D341Med (cell line): ENCODE data around the gene ADCY3.

Source experiments
- DNase-seq: peaks from one replicate; pipeline ENCODE4 v3.0.0; 2012; ENCODE audit warnings: low spot score

Gene ADCY3

DNA sequence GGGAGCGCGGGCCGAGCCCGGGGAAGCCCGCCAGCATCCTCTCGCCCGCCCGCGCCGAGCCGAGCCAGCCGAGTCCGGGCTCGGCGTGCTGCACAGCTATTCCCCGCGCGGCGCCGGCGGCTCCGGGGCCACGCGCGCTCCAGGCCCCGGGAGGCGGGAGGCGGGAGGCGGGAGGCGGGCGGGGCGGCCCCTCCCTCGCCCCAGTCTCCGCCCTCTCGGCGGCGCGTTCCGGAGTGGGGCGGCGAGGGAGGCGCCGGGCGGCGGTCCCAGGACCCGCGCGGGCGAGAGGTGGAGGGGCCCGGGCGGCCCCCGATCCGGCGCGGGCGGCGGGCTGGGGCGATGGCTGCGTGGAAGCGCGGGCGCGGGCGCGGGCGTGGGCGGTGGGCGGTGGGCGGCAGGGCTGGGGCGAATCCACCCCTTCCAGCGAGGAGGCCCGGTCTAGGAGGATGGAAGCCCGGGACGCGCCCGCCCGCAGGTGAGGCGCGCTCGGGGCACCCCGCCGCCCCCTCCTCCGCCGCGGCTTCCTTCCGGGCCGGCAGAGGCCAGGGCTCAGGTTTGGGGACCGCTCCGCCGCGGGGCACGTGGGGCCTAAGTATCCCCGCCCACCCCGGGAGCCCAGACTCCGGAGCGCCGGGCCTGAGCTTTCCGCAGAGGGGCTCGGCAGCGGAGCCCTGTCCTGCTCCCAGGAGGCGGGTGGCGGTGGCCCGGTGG, at the start of gene ADCY3:
ADCY3 (minus strand) TSS at position 140 of the 711 bp plus-strand sequence. CDS start 1,250 bp downstream, outside the sequence.
- peak; percentile 79 for DNase-seq

- no peak for DNase-seq
Observed at GRCh38 chr2:24969784-24970183, 49.7 kb upstream of the ADCY3 start.

GRCh38 chr2:24961903-24962302, 41.9 kb upstream of the ADCY3 start:
- no peak for DNase-seq

GRCh38 chr2:24959761-24960160, 39.7 kb upstream of the ADCY3 start:
- no peak for DNase-seq

DNA sequence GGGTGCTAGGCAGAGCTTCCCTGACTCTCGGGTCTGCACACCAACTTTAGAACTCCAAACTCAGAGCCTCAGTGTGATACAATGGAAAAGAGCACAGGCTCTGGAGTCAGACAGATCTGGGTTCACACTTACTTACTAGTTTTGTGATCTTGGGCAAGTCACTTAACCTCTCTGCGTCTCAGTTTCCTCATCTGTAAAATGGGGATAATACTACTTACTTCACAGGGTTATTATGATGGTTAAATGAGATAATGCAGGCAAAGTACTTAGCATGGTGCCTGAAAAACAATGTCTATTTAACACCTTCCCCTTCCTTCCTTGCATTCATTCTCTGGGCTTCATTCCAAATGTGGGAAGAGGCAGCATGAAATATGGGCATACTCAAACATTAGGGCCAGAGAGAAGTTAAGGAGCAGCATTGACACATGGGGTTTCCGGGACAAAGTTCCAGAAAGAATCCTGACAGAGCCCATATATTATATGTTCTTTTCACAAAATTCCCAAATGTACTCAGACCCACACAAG, 38.4 kb upstream of the ADCY3 start:
- DNase-seq = no peak

DNA sequence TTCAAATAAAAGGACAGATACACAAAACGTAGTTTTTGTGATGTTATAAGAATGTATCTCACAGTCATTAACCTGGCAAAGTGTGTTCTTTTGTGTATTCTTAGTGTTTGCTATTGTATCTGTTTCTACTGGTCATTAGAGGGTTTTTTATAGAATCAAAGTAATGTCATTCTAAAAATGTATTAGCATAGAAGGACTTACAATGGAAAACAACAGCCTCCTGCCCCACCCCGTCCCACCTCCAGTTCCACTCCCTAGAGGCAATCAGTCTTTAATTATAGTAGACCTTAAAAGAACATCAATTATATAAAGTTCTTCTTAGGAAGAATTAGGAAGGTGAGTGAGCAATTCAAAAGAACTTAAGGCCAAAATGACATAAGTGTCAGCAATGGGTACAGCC, 37.9 kb upstream of the ADCY3 start:
- no peak for DNase-seq

DNA sequence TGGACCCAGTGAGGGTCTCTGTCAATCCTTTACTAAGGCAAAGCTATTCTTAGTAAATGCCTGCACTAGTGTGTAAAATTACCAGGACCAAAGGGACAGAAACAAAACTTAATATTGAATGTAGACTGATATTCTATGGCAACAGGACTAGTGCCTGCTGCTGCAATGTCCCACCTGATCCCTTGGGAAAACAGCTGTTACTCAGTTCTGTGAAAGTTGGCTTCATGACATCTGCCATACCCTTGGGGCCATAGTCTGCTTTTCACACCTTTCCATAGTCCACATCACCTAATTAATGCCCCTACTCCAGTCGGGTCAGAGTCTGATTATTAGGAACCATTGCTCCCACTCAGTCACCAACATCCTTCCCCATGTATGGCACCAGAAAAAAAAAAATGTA, 37.2 kb upstream of the ADCY3 start:
- DNase-seq = peak; percentile 62

- no peak for DNase-seq
Observed at GRCh38 chr2:24955921-24956320, 35.9 kb upstream of the ADCY3 start.

DNA sequence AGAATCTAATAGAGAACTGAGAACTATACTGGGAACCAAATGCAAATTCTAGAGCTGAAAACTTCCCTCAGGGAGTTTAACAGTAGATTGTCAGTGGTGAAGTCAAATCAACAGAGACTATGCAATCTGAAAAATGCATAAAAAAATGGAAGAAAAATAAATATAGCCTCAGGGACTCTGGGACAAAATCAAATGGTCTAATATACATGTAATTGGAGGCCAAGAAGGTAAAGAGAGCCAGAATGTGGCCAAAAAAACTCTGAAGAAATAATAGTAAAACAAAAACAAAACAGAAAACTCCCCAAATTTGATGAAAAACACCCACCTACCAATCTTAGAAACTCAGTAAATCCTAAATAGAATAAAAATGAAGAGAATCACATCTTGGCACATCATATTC, 35.2 kb upstream of the ADCY3 start:
- no peak for DNase-seq

DNA sequence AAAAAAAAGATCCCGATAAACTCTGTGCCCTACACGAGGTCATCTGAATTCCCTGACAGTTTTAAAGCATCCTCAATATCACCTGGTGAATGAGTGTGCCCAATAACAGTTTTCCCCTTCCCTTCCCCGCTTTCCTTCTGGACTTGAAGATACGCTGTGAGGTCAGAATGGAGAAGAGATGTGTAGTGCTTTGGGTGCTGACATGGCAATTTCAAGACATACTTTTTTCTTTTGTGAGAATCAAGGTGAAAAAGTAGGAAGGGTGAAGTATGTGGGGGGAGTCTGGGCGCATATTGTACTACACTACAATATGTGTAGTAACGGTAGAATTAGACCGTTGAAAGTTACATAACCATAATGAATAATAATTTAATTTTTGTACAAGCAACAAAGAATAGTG, 30.1 kb upstream of the ADCY3 start:
- no peak for DNase-seq

- DNase-seq = peak; percentile 53
Observed at GRCh38 chr2:24948506-24948905, 28.5 kb upstream of the ADCY3 start.

DNA sequence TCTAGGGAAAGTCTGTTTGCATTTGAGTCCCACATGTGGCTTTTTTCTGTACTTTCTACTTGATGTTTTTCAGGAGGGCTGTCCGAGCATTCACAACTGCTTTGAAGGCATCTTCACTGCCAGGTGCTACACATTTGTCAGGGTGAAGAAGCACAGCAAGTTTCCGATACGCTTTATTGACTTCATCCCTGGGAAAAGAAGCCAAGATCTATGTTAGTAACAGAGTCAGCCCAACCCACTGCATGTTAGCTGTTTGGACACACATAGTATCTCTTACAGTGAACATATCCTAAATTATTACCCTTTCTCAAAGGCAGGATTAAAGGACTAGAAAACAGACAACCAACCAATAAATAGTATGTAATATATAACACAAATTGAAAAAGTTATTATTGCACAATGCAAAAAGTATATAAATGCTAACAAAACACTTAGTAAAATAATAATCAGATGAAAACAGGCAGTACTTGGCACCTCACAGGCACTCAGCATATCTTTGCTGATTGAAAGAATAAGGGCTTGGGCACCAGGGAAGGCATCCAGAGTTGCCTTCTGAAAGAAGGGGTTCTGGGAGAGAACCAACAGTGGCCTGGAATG, 27.6 kb upstream of the ADCY3 start:
- no peak for DNase-seq

- DNase-seq = no peak
Observed at GRCh38 chr2:24945907-24946306, 25.9 kb upstream of the ADCY3 start.

- DNase-seq = no peak
Observed at GRCh38 chr2:24943427-24944053, 23.5 kb upstream of the ADCY3 start.

DNA sequence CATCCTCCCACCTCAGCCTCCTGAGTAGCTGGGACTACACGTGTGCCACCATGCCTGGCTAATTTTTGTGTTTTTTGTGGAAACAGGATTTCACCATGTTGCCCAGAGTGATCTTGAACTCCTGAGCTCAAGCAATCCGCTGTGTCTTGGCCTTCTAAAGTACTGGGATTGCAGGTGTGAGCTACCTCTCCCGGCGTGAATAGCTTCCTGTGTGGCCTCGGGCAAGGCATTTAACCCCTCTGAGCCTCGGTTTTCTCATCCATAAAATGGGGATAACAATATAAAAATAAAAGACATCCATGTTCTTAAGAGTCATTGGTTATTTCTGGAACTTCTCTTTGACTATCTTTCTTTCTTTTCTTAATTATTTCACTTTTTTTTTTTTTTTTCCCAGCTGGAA, 19.3 kb upstream of the ADCY3 start:
- no peak for DNase-seq

GRCh38 chr2:24937236-24937635, 17.2 kb upstream of the ADCY3 start:
- DNase-seq = no peak

GRCh38 chr2:24935145-24935544, 15.1 kb upstream of the ADCY3 start:
- DNase-seq = no peak

DNA sequence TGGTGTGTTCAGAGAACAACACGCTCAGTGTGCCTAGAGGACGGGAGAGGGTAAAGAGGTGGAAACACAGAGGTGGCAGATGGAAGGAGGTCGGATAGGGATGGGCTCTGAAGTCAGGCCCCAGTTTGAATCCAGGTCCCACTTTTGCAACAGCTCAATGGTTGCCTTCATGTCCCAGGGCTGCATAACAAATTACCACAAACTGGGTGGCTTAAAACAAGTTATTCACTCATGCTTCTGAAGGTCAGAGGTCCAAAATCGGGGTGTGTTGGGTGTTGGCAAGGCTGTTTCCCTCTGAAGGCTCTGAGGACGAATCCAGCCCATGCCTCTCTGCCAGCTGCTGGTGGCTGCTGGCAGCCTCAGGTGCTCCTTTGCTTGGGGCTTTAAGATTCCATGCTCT, 12.7 kb upstream of the ADCY3 start:
- DNase-seq = no peak

DNA sequence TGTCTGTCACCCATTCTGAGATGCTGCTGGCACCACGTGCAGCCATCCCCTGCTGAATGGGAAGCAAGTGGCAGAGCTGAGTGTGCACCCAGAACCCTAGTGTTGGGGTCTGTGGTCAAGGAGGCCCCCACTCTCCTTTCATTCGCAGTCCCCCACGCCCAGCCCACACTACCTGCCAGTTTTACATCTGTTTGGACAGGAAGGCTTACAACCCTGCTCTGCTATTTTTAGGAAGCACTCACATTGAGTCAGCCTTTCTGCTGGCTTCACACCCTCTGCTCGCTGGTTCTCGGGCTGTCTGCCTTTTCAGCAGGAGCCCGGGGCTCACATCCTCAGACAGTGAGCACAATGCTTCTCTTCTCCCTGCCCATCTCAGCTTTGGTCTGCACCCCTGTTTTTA, 10.7 kb upstream of the ADCY3 start:
- DNase-seq = no peak

- no peak for DNase-seq
Observed at GRCh38 chr2:24929230-24929629, 9.2 kb upstream of the ADCY3 start.

DNA sequence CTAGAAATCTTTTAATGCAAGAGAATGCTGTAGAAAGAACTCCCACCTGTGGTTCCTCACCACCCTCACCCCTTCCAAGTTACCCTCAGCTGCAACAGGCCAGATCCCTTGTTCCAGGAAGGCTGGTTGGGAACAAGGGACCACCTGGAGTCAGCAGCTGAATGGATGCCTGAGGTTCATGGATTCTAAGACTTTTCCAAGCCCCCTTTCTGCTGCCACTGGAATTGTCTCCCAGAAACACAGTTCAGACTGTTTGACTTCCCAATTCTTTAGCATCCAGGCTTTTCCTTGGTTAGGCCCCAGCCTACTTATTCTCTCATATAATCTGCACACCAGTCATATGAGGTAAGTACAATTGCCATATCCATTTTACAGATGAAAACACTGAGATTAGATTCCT, 8.0 kb upstream of the ADCY3 start:
- DNase-seq = no peak

GRCh38 chr2:24926602-24927252, 6.7 kb upstream of the ADCY3 start:
- no peak for DNase-seq

DNA sequence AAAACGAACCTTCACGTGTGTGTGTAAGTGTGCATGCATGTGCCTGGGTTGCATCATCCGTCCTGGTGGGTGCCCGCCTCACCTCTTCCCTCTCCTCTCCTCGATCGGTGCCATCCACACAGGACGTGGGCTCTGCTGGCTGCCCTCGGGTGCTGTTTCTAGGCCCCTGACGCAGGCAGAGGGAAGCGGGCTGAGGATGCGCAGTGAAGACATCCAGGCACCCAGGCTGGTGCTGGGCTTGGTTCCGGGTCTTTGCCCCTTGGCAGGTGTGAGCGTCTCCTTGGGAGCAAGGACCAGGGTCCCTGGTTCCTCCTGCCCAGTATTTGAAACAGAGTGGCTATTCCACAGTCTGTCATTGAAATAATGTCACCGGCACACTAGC, 6.2 kb upstream of the ADCY3 start:
- no peak for DNase-seq
